Prostate gland (tissue), 2 donors: ENCODE data around the gene DLGAP1. TPM values are rescaled to one million over a fixed set of nuclear protein-coding genes. Genes with fewer than 3 reads are reported as not detected.
A peak's percentile ranks its signal among the peaks of the same experiment; 100 is the strongest.

Experiments
- DNase-seq: peaks from one replicate; pipeline ENCODE4 v3.0.0-alpha.2; 2019; ENCODE audit warnings: low spot score
- H3K27ac ChIP-seq, 2 donors: fragments of 200-600 bp; sonication (generic); 2 replicates each; pipeline ENCODE4 v1.5.1; 2017 to 2019
- H3K27me3 ChIP-seq: fragments of 200-600 bp; sonication (generic); replicated peaks from 2 replicates; pipeline ENCODE4 v1.5.1; 2019; ENCODE audit not compliant: insufficient read depth
- H3K36me3 ChIP-seq, 2 donors: fragments of 200-600 bp; sonication (generic); 1 replicate in 1 of 2; 2 replicates in 1 of 2; pipeline versions ENCODE4 v1.5.1 to v1.8.1; 2017 to 2019
- H3K4me1 ChIP-seq: fragments of 200-600 bp; sonication (generic); replicated peaks from 2 replicates; pipeline ENCODE4 v1.5.1; 2019
- H3K4me3 ChIP-seq, 2 donors: fragments of 200-600 bp; sonication (generic); 2 replicates each; pipeline ENCODE4 v1.5.1; 2017 to 2019
- H3K9me3 ChIP-seq: fragments of 200-600 bp; sonication (generic); 2 replicates; pipeline ENCODE4 v1.5.1; 2017
- POLR2A ChIP-seq: fragments of 450-650 bp; IDR thresholded peaks from one replicate; pipeline ENCODE4 v1.6.1; 2016; ENCODE audit warnings: antibody characterized with exemption, mild to moderate bottlenecking
- POLR2AphosphoS5 ChIP-seq: sonication (generic); formaldehyde crosslinking; IDR thresholded peaks from one replicate; pipeline ENCODE4 v1.6.1; 2017; ENCODE audit warnings: antibody characterized with exemption
- WGBS: methylation state at CpG from one replicate; pipeline ENCODE4 v1.1.5; 2018; 5-methylcytosine and 5-hydroxymethylcytosine counted together
- intact Hi-C: fragments of 100-400 bp; cut with DNase I; formaldehyde crosslinking; loops from one replicate; pipeline ENCODE4 v1.14.2; 2022
- total RNA-seq, 2 donors: library from RNA; depleted of rRNA; stranded (reverse); fragments of >200 nt; gene quantifications; one replicate each; pipeline ENCODE4 v1.1.0, GENCODE V29; 2016
- TF ChIP-seq, protein P1 (sequence below), 4 experiments: fragments of 200-600 bp in 2 of 4; fragments of 450-650 bp in 2 of 4; sonication (generic) in 2 of 4; IDR thresholded peaks; 1 replicate in 3 of 4; 2 replicates in 1 of 4; pipeline ENCODE4 v1.5.1; 2016 to 2019; ENCODE audit warnings: antibody characterized with exemption in 4 of 4, mild to moderate bottlenecking in 2 of 4, moderate library complexity in 2 of 4

The DLGAP1 gene
- total RNA-seq, 2 donors from 2014 or later, result 42.2 to 66.7 TPM

DNA sequence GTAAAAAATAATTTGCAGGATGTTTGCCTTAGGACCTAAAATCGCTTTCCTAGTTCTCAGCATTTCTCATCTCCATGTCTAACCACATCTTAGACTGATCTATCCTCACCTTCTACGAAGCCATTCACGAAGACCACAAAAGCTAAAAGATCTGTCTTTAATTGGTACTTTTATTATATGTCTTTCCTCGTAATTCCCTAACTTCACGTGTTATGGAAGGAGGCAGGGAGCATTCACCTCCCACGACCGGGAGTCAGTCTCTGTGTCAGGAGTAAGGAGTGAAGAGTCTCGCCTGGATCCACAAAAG is 1.6 kb downstream of the DLGAP1 start:
- 10% methylated on average over 8 of the region's 8 CpGs for WGBS
- intact Hi-C loops, result no loop called here
- peak overlapping the region; percentile 28 to 52 for H3K4me3 ChIP-seq
- DNase-seq, result no peak
- no peaks in the 10 kb centered on the region for H3K27me3 ChIP-seq
- no peaks in the 10 kb centered on the region for H3K4me1 ChIP-seq
- no peaks in the 10 kb centered on the region for H3K9me3 ChIP-seq
- TF ChIP-seq POLR2A (no peak), POLR2AphosphoS5 (no peak)
- TF ChIP-seq, protein P1, sequence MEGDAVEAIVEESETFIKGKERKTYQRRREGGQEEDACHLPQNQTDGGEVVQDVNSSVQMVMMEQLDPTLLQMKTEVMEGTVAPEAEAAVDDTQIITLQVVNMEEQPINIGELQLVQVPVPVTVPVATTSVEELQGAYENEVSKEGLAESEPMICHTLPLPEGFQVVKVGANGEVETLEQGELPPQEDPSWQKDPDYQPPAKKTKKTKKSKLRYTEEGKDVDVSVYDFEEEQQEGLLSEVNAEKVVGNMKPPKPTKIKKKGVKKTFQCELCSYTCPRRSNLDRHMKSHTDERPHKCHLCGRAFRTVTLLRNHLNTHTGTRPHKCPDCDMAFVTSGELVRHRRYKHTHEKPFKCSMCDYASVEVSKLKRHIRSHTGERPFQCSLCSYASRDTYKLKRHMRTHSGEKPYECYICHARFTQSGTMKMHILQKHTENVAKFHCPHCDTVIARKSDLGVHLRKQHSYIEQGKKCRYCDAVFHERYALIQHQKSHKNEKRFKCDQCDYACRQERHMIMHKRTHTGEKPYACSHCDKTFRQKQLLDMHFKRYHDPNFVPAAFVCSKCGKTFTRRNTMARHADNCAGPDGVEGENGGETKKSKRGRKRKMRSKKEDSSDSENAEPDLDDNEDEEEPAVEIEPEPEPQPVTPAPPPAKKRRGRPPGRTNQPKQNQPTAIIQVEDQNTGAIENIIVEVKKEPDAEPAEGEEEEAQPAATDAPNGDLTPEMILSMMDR (IDR thresholded peaks at IDR 0.05), result no peak
- peak overlapping the region in 1 of 2 donors; percentile 71 for H3K27ac ChIP-seq
- H3K36me3 ChIP-seq, result no peaks in the 10 kb centered on the region

DNA sequence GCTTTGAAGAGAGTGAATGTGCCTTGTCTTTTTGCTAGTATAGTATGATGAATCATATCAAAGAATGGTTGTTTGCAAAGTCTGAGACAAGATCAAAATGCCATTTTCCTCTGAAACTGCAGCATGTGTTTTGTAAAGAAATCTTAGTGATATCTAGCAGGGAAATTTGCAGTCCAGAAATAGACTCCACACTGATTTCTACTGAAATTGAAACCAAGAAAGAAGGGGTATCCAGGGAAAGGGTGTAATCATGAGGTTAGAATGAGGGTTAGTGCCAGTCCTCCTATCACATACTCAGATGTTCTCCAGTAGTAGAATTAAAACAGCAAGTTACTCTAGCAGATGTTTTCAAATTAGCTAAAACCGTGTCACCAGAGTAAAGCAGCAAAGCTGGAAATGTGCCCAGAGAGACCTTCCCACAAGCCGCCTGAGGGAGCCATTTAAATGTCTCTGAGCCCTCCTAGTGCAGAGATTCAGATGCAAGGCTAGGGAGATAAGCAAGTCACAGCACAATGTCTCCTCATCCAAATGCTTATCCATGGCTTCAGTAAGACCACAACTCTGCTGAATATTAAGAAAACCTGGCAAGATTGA is 4.9 kb downstream of the DLGAP1 start:
- 17% methylated on average over 2 of the region's 2 CpGs for WGBS
- Histone ChIP-seq H3K36me3 (no peaks in the 10 kb centered on the region), H3K27me3 (no peaks in the 10 kb centered on the region), H3K4me1 (no peaks in the 10 kb centered on the region), H3K27ac (no peak overlapping the region), H3K4me3 (no peak overlapping the region), H3K9me3 (no peaks in the 10 kb centered on the region)
- intact Hi-C loops, result no loop called here
- no peak for TF ChIP-seq POLR2A
- TF ChIP-seq POLR2AphosphoS5, result no peak
- TF ChIP-seq, protein P1 (IDR thresholded peaks at IDR 0.05), result no peak
- no peak for DNase-seq

DNA sequence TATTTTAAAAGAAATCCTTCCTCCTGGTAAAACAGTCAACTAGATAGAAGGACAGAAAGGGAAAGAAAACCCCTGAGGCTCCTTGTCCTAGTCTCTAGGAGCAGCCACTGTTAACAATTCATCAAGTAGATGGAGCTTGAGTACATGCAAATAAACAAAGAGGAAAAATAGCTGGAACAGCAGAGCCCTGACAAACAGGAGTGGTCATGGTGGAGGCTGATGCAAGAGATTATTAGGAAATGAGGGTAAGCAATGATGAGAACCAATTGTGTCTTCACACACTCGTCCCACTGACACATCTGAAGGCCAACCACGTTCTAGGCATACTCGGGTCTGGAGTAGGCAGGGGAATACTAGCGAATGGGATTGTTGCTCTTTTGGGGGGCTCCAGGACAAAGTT is 9.2 kb downstream of the DLGAP1 start:
- no peaks in the 10 kb centered on the region for H3K9me3 ChIP-seq
- intact Hi-C loops, result no loop called here
- no peaks in the 10 kb centered on the region for H3K27me3 ChIP-seq
- TF ChIP-seq, protein P1 (IDR thresholded peaks at IDR 0.05), result no peak
- TF ChIP-seq POLR2AphosphoS5 (no peak), POLR2A (no peak)
- H3K4me1 ChIP-seq, result no peaks in the 10 kb centered on the region
- no peaks in the 10 kb centered on the region for H3K36me3 ChIP-seq
- no peak overlapping the region for H3K27ac ChIP-seq
- H3K4me3 ChIP-seq, result no peak overlapping the region
- whole genome bisulfite sequencing, result 86% methylated on average over 4 of the region's 4 CpGs
- no peak for DNase-seq

DNA sequence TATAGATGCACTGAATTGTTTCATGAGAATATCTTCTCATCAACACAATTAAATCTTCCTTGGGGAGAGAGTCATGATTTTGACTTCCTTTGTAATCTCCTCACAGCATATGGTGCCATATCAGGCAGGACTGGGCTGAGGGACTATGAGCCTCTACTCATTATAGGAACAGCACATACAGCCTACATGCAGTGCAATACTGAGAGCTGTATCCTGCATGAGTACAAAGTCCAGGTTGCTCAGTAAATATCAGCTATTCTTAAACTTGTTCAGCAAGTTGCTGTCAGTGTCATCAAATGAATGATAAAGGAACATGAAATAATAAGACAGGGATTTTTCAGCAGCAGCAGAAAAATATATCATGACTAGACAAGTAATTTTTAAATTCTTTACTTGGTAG is 10.8 kb downstream of the DLGAP1 start:
- no peaks in the 10 kb centered on the region for H3K9me3 ChIP-seq
- intact Hi-C loops, result no loop called here
- no peak for DNase-seq
- no peaks in the 10 kb centered on the region for H3K27me3 ChIP-seq
- H3K36me3 ChIP-seq, result no peaks in the 10 kb centered on the region
- H3K27ac ChIP-seq, result no peak overlapping the region
- H3K4me3 ChIP-seq, result no peak overlapping the region
- TF ChIP-seq POLR2A (no peak), POLR2AphosphoS5 (peak; percentile 34)
- TF ChIP-seq, protein P1 (IDR thresholded peaks at IDR 0.05), result no peak
- H3K4me1 ChIP-seq, result no peaks in the 10 kb centered on the region

DNA sequence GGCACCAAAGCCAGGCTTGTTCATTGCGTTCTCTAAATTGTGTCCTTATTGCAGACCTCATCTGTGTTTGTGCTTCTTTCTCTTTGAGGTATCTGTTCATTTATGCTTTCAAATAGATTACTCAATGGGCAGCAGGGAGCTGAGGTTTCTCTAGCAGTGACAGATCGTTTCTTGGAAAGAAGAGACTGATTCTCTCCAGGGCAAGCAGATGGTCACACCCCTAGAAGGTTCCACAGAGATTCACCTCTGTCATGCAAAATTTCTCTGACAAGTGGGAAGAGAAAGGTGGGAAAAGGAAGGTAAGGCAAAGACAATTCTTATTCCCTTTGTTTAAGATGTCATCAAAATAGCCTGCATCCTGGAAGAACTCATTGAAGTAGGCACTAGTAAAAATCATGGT is 14.0 kb downstream of the DLGAP1 start:
- Histone ChIP-seq H3K27ac (no peak overlapping the region), H3K36me3 (no peaks in the 10 kb centered on the region), H3K4me1 (no peaks in the 10 kb centered on the region), H3K27me3 (no peaks in the 10 kb centered on the region), H3K9me3 (no peaks in the 10 kb centered on the region), H3K4me3 (no peak overlapping the region)
- no peak for DNase-seq
- no peak for TF ChIP-seq POLR2A
- TF ChIP-seq POLR2AphosphoS5, result no peak
- TF ChIP-seq, protein P1 (IDR thresholded peaks at IDR 0.05), result no peak
- WGBS, result 57% methylated on average over 2 of the region's 2 CpGs
- intact Hi-C loops, result no loop called here
